HEK293T (cell line): ENCODE data around the gene GGT6.

ENCODE experiments used
- ELF4 ChIP-seq: fragments of 450-650 bp; IDR thresholded peaks from 2 replicates; pipeline ENCODE4 v1.6.1; 2017; ENCODE audit warnings: antibody characterized with exemption
- FOXA1 ChIP-seq: fragments of 450-650 bp; IDR thresholded peaks from 2 replicates; pipeline ENCODE4 v1.6.1; 2016; ENCODE audit warnings: mild to moderate bottlenecking
- FOXM1 ChIP-seq: fragments of 450-650 bp; IDR thresholded peaks from 2 replicates; pipeline ENCODE4 v1.6.1; 2017; ENCODE audit warnings: mild to moderate bottlenecking, borderline replicate concordance
- NFRKB ChIP-seq: fragments of 450-650 bp; IDR thresholded peaks from 2 replicates; pipeline ENCODE4 v1.6.1; 2016; ENCODE audit warnings: mild to moderate bottlenecking, moderate library complexity
- SP1 ChIP-seq: fragments of 450-650 bp; IDR thresholded peaks from 2 replicates; pipeline ENCODE4 v1.6.1; 2017
- SUZ12 ChIP-seq: fragments of 450-650 bp; IDR thresholded peaks from 2 replicates; pipeline ENCODE4 v1.6.1; 2016; ENCODE audit warnings: mild to moderate bottlenecking
- TARDBP ChIP-seq: fragments of 450-650 bp; IDR thresholded peaks from 2 replicates; pipeline ENCODE4 v1.6.1; 2016

- TF ChIP-seq ELF4 (no peak), FOXM1 (no peak), TARDBP (no peak), FOXA1 (no peak), SUZ12 (no peak), SP1 (no peak), NFRKB (no peak)
These were observed 49.0 kb downstream of the GGT6 start for GRCh38 chr17:4511199-4511932.
